HG03103 (cell line): ENCODE measurements around the gene ARFGEF2.
"Not testable (repeated sequence)": the region's sequence is repeated elsewhere in the genome, so short reads cannot be mapped to it uniquely, and the experiment has no call there.

Source experiments
- ATAC-seq: cut with Tn5 transposase; IDR thresholded peaks from one replicate; pipeline ENCODE4 v1.9.1; 2021; ENCODE audit warnings: low read depth; ENCODE audit not compliant: unreplicated experiment

The ARFGEF2 gene

DNA sequence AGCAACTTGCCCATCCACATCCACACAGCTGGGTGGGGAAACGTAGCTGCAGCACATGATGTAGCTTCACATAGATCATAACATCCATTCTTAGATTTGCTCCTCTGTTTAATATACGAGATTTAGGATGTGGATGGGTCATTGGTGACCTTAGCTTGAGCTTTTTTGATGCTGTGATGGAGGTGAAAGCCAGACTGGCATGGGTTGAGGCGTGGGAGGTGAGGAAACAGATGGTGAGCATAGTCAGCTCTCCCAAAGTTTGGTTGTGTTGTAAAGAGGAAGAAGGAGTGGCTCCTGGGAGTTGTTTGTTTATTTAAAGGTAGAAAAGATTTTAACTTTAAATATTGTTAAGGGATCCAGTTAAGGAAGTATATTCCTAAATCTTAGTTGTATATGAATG lies 5.3 kb downstream of the ARFGEF2 start:
- no peak for ATAC-seq

DNA sequence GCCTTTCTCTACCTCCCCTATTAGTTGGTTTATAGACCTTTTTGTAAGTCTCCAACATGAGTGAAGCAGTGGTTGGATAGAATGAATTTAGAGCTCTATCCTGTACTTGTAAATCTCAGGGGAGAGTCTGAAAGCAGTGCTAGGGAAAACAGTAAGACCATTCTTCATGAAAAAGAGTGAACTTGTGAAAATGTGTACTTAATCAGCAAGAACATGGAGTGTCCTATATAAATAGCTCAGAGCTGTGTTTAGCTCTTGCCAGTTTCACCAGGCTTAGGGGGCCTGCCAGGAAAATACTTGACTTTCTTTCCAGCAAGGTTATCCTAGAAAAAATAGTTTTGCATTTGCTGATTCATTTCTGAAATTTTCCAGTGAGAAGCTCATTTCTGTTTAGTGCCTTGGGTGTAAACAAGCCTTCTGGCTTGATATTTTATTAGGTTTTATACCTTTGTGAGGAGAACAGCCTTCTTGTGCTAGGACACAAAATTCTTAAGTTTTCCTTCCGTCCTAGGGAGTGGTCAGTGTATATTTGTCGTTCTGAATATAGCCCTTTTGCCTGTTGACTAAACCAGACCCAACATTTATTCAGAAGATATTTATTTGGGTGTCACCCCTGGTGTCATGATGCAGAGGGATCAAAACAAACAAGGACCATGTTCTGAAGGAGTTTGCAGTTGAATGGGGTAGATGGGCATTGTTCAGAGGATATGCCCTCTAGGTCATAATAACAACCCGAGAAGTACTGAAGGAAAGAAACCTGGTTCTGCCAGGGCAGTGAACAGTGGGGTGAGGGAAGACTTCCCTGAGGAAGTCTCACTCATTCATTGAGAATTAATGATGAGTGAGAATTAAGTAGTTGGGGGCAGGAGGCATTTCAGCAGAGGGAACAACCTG lies 7.6 kb downstream of the ARFGEF2 start:
- no peak for ATAC-seq

DNA sequence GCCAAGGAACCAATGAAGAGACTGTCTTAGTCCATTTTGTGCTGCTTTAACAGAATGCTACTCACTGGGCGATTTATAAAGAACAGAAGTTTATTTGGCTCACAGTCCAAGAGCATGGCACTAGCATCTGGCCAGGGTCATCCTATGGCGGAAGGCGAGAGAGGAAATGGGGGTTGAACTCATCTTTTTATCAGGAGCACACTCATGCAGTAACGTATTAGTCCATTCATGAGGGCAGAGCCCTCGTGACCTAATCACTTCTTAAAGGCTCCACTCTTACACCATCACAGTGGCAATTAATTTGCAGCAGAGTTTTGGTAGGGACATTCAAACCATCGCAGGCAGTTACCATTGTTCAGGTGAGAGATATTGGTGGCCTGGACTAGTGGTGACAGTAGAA lies 8.5 kb downstream of the ARFGEF2 start:
- ATAC-seq: no peak

DNA sequence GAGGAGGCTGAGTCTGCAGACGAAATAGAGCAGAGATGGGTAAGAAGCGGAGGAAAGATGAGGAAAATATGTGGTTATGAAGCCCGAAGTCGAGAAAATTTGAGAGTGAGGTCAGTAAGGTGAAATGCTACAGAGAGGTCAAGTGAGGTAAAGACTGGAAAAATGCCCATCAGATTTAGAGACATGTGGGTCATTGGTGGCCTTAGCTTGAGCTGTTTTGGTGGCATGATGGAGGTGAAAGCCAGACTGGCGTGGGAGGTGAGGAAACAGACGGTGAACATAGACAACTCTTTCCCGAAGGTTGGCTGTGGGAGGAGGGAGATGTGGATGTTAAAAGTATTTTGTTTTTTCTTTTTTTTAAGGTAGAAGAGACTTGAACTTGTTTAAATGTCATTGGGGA lies 9.4 kb downstream of the ARFGEF2 start:
- ATAC-seq: no peak

DNA sequence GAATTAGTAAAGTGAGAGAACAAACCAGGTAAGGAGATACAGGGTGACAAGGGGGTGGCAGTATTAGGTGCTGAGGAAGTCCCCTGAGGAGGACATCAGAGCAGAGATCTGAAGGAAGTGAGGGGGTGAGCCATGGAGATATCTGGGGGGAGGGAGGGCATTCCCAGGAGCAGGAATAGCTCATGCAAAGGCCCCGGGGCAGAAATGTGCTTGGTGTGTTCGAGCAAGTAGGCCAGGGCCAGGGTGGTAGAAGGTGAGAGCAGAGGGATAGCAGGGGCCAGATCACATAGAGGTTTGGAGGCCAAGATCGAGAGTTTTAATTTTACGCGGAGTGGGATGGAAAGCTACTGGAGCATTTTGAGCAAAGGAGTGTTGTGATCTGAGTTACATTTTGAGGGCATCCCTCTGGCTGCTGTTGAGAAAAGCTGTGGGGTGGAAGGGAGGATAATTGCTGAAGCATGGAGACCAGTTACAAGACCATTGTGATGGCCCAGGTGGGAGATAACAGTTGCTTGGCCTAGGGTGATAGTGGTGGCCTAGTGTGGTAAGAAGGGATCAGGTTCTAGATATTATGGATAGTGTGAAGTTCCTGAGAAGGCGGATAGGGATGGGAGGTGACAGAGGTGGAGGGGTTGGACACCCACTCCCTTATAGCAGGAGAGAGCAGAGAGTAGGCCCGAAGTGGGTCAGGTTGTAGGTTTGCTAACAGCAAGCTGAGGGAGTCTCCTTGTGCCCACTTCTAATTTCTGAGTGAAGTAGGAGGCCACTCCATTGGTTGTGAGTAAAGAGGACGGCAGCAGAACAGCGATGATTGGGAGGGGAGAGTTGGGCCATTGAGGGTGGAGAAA lies 10.2 kb downstream of the ARFGEF2 start:
- no peak for ATAC-seq

DNA sequence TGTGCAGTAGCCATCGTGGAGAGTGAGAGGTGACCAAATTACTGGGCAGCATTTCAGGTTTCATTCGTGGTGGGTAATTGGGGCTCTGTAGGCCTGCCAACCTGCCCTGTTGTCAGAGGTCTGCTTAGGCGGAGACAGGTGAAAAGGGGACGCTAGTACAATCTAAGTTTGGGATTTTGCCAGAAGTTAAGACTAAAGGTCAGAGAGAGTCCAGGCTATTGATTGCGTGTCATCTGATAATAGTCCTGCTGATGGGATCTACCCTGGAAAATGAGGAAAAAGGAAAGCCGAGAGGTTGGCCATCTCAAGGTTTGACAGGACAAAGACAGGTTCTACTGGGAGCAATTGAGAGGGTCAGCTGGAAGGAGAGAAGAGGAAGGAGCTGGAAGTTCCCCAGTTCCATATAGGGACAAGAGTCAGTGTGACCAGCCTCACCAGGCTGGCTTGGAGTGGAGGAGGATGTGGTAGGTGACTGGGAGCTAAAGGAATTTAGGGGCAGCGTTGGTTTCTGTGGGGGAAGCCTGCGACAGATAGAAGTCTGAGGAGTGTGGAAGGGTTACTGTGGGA lies 10.9 kb downstream of the ARFGEF2 start:
- ATAC-seq: no peak

DNA sequence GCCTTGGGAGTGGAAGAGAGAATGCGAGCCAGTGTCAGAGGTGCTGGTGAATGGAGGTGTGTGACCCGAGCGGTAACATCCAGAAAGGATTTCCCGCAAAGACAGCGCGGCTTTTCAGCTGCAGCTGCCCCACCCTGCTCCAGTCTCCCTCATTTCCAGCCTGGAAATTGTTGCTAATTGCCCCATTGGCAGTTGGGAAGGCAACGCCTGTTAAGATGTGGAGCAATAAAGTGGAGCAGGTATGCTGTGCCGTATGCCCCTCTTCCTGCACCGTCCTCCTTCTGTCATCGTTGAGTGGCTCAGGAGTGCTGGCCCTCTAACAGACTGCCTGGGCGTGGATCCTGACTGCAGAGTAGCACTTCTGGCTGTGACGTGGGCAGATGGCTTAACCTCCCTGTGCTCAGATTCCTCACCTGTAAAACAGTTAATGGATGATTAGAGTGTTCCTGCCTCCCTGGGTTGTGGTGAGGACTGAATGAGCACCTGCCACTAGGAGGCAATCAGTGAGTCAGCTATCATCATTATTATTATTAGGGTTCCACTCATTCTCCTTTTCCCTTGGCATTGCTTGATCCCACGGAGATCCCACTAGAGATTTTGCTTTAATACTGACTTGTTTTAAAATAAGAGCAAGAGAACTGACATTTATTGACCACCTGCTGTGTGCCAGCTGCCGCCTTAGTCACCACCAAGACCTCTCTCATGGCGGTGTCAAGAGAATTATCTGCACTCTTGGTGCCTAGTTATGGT lies 11.7 kb downstream of the ARFGEF2 start:
- ATAC-seq: no peak

DNA sequence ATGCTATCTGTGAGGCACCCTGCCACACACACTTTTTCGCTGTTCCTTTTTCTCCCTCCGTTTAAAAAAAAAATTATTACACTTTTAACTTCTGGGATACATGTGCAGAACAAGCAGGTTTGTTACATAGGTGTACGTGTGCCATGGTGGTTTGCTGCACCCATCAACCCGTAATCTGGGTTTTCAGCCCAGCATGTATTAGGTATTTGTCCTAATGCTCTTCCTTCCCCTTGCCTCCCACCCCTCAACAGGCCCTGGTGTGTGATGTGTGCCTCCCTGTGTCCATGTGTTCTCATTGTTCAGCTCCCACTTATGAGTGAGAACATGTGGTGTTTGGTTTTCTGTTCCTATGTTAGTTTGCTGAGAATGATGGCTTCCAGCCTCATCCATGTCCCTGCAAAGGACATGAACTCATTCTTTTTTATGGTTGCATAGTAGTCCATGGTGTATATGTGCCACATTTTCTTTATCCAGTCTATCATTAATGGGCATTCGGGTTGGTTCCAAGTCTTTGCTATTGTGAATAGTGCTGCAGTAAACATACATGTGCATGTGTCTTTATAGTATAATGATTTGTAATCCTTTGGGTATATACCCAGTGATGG lies 12.9 kb downstream of the ARFGEF2 start:
- ATAC-seq: not testable (repeated sequence)

DNA sequence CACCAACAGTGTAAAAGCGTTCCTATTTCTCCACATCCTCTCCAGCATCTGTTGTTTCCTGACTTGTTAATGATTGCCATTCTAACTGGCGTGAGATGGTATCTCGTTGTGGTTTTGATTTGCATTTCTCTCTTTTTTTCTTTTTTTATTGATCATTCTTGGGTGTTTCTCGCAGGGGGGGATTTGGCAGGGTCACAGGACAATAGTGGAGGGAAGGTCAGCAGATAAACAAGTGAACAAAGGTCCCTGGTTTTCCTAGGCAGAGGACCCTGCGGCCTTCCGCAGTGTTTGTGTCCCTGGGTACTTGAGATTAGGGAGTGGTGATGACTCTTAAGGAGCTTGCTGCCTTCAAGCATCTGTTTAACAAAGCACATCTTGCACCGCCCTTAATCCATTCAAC lies 13.5 kb downstream of the ARFGEF2 start:
- ATAC-seq: not testable (repeated sequence)

DNA sequence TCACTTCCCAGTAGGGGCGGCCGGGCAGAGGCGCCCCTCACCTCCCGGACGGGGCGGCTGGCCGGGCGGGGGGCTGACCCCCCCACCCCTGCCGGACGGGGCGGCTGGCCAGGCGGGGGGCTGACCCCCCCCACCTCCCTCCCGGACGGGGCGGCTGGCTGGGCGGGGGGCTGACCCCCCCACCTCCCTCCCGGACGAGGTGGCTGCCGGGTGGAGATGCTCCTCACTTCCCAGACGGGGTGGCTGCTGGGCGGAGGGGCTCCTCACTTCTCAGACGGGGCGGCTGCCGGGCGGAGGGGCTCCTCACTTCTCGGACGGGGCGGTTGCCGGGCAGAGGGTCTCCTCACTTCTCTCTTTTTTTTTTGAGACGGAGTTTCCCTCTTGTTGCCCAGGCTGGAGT lies 14.7 kb downstream of the ARFGEF2 start:
- not testable (repeated sequence) for ATAC-seq

DNA sequence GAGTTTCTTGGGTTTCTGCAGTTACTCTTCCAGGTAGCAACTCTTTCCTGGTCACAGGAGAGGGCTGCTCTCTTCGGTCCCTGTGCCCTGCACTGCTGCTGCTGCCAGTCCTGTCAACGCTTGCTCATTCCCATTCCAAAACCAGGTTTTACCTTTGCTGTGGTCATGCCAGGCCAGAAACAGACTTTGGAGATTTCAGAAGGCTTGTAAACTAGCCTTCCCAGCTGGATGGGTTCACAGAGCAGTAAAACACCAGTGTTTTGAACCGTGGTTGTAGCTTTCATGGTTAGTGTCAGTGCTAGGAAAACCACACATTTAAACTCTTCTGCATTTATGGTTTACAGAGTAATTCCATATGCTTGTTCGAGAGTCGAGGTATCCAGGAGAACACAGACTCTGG lies 16.2 kb downstream of the ARFGEF2 start:
- ATAC-seq: no peak

DNA sequence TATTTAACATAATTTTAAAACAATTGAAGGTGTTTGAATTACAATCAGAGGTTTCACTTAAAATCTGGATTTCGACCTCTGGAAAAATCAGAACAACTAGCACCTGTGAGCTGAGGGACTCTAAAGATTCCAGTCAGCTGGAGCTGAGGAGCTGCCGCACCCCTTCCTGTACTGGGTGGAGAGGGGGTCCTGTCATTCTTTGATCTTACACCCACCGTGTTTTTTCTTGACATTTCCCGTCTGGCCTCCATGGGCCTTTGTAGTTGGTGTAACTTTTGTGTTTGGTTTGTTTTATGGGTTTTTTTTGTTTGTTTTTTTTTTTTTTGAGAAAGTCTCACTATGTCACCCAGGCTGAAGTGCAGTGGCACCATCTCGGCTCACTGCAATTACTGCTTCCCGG lies 17.2 kb downstream of the ARFGEF2 start:
- ATAC-seq: no peak

DNA sequence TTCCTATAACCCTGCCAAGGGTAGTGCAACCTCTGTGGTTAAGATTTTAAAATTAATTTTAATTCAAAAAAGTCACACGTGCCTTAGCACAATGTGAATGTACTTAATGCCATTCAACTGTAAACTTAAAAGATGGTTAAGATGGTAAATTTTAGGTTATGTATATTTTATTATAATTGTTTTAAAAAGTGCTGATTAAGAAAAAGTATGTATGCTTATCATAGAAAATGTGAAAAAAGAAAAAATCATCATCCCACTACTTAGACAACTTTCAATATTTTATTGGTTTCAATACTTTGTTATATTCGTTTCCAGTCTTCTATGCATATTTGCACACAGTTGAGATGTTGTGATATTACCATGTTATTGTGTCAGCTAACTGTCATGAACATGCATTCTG lies 18.7 kb downstream of the ARFGEF2 start:
- no peak for ATAC-seq

DNA sequence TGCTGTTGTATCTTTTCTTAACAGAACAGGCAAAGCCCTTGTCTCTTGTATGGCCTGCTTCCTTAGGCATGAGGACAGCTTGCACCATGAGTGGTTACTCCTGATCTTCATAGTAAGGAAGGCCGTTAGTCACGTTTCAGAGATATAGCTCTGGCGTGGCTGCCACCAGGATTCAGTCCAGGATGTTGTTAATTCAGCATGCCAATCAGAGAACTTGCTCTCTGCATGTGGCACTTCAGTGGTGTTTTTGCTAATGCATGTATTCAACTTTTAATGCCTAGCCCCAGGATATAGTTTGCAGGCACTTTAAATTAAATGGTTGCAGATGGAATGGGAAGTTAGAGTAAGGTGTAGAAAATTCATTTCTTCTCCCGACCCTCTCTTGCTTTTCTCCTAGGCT lies 20.0 kb downstream of the ARFGEF2 start:
- ATAC-seq: no peak

DNA sequence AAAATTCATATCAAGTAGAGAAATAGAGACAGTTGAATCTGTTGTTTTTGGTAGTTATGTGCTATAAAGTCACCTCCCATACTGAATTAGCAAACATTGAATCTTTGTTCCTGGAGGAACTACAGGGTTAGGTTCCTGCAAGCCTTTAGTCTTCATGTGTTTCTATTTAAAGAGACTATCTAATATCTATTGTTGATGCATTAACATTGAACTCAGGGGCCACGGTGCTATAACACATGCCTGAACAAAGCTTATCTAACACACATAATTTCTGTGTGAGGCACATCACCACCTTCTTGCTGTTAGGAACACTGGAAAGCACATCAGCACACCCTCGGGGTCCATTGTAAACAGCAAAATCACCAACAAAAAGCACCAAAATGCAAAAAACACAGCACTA lies 21.2 kb downstream of the ARFGEF2 start:
- no peak for ATAC-seq

DNA sequence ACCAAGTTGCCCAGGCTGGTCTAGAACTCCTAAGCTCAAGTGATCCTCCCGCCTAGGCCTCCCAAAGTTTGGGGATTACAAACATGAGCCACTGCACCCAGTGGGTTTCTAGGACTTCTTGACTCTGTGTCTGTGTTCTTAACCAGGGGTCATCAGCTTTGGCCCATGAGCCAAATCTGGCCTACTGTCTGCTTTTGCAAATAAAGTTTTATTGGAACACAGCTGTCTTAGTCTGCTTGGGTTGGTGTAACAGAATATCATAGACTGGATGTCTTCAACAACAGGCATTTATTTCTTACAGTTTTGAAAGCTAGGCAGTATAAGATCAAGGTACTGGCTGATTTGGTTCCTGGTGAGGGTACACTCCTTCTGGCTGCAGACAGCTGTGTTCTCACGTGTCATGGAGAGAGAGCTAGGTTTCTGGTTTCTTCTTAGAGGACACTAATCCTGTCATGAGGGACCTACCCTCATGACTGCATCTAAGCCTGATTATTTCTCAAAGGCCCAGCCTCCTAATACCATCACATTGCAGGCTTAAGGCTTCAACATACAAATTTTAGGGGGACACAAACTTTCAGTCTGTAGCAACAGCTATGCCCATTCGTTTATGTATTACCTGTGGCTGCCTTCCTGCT lies 23.3 kb downstream of the ARFGEF2 start:
- no peak for ATAC-seq

DNA sequence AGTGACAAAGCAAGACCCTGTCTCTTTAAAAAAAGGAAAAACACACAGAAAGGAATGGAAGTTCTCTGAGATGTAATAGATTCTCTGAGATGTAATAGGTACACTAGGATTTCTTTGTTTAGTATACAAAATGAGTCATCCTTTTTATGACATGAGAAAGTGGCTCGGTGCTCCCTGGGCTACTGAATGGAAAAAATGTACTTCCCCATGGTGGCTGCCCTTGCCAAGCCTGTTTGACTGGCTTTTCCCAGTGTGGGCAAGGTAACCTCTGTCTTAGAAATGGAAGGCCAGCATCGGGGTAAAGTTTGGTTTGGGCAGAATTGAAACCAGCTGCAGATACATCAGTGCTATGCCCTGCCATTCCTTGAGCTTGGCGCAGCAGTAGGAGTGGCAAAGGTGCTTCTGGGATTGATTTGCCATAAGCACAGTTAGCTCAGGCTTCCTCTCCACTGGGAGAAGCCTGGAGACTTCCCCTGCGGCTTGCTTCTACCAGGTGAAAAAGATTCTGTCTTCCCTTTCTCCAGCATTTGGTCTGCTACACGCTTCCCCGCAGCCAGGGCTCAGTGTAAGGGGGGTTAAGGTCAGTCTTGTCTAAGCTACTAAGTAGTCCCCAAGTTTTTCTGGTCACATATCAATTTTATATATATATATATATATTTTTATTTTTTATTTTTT lies 24.5 kb downstream of the ARFGEF2 start:
- no peak for ATAC-seq

DNA sequence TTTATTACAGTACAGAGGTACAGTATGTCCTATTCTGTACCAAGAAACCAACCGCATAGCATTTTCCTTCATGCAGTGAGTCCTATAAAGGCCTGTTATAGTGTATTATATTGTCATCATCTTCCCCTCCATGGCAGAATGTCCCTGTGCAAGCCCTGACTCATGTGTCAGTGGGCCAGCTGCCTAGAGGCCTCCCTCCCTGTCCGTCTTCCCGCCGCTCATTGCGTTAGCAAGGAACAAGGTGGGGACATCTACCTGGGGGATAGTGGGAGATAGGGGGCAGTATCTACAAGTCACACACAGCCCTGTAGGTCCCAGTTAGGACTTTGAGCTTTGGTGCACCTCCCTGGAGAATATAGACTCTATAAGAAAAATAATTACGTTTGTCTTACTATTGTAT lies 27.1 kb downstream of the ARFGEF2 start:
- ATAC-seq: no peak
